ENCODE measurements around the gene ELOVL1. TPM values are rescaled to one million over a fixed set of nuclear protein-coding genes. Genes with fewer than 3 reads are reported as not detected.

ELOVL1 gene
- total and polyA plus RNA-seq, 2 experiments from 2014 or later = 16.7 to 23.3 TPM

DNA sequence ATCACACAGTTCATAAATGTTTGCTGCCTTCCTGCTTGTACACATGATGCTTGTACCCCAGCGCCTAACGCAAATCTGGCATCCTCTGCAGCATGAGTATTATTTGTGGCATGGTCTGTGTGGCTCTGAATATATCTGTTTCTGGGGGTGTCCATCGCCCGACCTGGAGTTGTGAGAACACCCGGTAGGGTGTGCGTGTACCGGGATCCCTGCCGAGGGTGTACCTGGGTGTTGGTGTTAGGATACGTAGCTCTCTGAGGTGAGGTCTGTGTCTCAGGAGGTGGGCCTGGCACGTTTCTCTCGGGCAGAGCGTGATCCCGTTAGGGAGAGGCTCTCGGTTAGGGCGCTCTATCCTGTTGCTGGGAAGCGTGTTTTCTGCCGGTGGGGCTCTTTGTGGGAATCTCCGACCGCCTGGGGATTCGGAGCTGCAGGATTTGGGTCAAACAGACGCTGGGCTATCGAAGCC lies 19.4 kb downstream of the ELOVL1 start (continued):
- TF ChIP-seq, protein P1, sequence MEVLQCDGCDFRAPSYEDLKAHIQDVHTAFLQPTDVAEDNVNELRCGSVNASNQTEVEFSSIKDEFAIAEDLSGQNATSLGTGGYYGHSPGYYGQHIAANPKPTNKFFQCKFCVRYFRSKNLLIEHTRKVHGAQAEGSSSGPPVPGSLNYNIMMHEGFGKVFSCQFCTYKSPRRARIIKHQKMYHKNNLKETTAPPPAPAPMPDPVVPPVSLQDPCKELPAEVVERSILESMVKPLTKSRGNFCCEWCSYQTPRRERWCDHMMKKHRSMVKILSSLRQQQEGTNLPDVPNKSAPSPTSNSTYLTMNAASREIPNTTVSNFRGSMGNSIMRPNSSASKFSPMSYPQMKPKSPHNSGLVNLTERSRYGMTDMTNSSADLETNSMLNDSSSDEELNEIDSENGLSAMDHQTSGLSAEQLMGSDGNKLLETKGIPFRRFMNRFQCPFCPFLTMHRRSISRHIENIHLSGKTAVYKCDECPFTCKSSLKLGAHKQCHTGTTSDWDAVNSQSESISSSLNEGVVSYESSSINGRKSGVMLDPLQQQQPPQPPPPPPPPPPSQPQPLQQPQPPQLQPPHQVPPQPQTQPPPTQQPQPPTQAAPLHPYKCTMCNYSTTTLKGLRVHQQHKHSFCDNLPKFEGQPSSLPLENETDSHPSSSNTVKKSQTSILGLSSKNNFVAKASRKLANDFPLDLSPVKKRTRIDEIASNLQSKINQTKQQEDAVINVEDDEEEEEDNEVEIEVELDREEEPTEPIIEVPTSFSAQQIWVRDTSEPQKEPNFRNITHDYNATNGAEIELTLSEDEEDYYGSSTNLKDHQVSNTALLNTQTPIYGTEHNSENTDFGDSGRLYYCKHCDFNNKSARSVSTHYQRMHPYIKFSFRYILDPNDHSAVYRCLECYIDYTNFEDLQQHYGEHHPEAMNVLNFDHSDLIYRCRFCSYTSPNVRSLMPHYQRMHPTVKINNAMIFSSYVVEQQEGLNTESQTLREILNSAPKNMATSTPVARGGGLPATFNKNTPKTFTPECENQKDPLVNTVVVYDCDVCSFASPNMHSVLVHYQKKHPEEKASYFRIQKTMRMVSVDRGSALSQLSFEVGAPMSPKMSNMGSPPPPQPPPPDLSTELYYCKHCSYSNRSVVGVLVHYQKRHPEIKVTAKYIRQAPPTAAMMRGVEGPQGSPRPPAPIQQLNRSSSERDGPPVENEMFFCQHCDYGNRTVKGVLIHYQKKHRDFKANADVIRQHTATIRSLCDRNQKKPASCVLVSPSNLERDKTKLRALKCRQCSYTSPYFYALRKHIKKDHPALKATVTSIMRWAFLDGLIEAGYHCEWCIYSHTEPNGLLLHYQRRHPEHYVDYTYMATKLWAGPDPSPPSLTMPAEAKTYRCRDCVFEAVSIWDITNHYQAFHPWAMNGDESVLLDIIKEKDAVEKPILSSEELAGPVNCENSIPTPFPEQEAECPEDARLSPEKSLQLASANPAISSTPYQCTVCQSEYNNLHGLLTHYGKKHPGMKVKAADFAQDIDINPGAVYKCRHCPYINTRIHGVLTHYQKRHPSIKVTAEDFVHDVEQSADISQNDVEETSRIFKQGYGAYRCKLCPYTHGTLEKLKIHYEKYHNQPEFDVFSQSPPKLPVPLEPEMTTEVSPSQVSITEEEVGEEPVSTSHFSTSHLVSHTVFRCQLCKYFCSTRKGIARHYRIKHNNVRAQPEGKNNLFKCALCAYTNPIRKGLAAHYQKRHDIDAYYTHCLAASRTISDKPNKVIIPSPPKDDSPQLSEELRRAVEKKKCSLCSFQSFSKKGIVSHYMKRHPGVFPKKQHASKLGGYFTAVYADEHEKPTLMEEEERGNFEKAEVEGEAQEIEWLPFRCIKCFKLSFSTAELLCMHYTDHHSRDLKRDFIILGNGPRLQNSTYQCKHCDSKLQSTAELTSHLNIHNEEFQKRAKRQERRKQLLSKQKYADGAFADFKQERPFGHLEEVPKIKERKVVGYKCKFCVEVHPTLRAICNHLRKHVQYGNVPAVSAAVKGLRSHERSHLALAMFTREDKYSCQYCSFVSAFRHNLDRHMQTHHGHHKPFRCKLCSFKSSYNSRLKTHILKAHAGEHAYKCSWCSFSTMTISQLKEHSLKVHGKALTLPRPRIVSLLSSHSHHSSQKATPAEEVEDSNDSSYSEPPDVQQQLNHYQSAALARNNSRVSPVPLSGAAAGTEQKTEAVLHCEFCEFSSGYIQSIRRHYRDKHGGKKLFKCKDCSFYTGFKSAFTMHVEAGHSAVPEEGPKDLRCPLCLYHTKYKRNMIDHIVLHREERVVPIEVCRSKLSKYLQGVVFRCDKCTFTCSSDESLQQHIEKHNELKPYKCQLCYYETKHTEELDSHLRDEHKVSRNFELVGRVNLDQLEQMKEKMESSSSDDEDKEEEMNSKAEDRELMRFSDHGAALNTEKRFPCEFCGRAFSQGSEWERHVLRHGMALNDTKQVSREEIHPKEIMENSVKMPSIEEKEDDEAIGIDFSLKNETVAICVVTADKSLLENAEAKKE (CRISPR knock-in tag; IDR thresholded peaks at IDR 0.05) = no peak

DNA sequence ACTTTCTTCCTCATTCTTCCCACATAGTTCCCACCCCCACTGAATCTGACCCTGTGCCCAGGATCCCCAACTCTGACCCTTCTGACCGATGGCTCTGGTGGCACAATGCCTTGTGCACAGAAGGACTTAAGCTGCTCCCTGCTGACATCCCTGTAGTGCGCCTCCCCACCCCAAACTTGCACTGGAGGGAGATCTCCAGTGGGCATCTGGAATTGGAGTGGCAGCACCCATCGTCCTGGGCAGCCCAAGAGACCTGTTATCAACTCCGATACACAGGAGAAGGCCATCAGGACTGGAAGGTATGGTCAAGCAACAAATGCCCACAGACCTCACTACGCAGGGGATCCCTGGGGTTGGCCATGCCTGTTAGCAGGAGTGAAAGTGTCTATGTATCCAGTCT lies 21.2 kb downstream of the ELOVL1 start:
- Mint-ChIP-seq H3K4me3 (no peak overlapping the region), H3K4me1 (peaks cover 31% of the 10 kb centered on the region), H3K27ac (no peak overlapping the region), H3K27me3 (ENCODE audit: insufficient read depth, low read depth, poor library complexity) (no peaks in the 10 kb centered on the region), H3K36me3 (ENCODE audit: low read depth) (no peaks in the 10 kb centered on the region), H3K9me3 (no peaks in the 10 kb centered on the region)
- no peak overlapping the region for H3K4me2 ChIP-seq
- peaks cover 13% of the 10 kb centered on the region; the same call in 1 of the 2 replicates for H3F3A ChIP-seq (replicated peaks; ENCODE audit: low read depth)
- H3K27ac ChIP-seq (ENCODE audit: low read depth) = no peak overlapping the region
- peaks cover 18% of the 10 kb centered on the region for H3K27me3 ChIP-seq (ENCODE audit: insufficient read depth)
- peaks cover 20% of the 10 kb centered on the region for H3K4me1 ChIP-seq (ENCODE audit: insufficient read depth)
- H4K20me1 ChIP-seq (replicated peaks; ENCODE audit: insufficient read depth) = no peaks in the 10 kb centered on the region
- no peaks in the 10 kb centered on the region for H3K9me2 ChIP-seq (ENCODE audit: insufficient read depth)
- no peak for ATAC-seq
- no peak for DNase-seq (ENCODE audit: low spot score)
- H3K36me3 ChIP-seq (ENCODE audit: insufficient read depth) = no peaks in the 10 kb centered on the region
- 0 out of 2 replicates have a peak overlapping the region, but pooled peaks have one; percentile 38 for H2AFZ ChIP-seq
- H3K4me3 ChIP-seq = no peak overlapping the region
- H3K79me2 ChIP-seq (replicated peaks; ENCODE audit: insufficient read depth) = no peaks in the 10 kb centered on the region
- TF ChIP-seq, protein P2, sequence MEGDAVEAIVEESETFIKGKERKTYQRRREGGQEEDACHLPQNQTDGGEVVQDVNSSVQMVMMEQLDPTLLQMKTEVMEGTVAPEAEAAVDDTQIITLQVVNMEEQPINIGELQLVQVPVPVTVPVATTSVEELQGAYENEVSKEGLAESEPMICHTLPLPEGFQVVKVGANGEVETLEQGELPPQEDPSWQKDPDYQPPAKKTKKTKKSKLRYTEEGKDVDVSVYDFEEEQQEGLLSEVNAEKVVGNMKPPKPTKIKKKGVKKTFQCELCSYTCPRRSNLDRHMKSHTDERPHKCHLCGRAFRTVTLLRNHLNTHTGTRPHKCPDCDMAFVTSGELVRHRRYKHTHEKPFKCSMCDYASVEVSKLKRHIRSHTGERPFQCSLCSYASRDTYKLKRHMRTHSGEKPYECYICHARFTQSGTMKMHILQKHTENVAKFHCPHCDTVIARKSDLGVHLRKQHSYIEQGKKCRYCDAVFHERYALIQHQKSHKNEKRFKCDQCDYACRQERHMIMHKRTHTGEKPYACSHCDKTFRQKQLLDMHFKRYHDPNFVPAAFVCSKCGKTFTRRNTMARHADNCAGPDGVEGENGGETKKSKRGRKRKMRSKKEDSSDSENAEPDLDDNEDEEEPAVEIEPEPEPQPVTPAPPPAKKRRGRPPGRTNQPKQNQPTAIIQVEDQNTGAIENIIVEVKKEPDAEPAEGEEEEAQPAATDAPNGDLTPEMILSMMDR (conservative IDR thresholded peaks at IDR 0.05; ENCODE audit: low read depth in 2 of 2) = no peak
- TF ChIP-seq EZH2 (IDR thresholded peaks at IDR 0.05; ENCODE audit: low read depth, unreplicated experiment) = no peak
- TF ChIP-seq JUNB (IDR thresholded peaks at IDR 0.05; ENCODE audit: unreplicated experiment) = no peak
- TF ChIP-seq STAT1 (IDR thresholded peaks at IDR 0.05; ENCODE audit: unreplicated experiment) = no peak
- TF ChIP-seq, protein P3, sequence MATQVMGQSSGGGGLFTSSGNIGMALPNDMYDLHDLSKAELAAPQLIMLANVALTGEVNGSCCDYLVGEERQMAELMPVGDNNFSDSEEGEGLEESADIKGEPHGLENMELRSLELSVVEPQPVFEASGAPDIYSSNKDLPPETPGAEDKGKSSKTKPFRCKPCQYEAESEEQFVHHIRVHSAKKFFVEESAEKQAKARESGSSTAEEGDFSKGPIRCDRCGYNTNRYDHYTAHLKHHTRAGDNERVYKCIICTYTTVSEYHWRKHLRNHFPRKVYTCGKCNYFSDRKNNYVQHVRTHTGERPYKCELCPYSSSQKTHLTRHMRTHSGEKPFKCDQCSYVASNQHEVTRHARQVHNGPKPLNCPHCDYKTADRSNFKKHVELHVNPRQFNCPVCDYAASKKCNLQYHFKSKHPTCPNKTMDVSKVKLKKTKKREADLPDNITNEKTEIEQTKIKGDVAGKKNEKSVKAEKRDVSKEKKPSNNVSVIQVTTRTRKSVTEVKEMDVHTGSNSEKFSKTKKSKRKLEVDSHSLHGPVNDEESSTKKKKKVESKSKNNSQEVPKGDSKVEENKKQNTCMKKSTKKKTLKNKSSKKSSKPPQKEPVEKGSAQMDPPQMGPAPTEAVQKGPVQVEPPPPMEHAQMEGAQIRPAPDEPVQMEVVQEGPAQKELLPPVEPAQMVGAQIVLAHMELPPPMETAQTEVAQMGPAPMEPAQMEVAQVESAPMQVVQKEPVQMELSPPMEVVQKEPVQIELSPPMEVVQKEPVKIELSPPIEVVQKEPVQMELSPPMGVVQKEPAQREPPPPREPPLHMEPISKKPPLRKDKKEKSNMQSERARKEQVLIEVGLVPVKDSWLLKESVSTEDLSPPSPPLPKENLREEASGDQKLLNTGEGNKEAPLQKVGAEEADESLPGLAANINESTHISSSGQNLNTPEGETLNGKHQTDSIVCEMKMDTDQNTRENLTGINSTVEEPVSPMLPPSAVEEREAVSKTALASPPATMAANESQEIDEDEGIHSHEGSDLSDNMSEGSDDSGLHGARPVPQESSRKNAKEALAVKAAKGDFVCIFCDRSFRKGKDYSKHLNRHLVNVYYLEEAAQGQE (IDR thresholded peaks at IDR 0.05; ENCODE audit: unreplicated experiment) = no peak
- TF ChIP-seq NANOG (IDR thresholded peaks at IDR 0.05; ENCODE audit: borderline replicate concordance) = no peak
- TF ChIP-seq, protein P4, sequence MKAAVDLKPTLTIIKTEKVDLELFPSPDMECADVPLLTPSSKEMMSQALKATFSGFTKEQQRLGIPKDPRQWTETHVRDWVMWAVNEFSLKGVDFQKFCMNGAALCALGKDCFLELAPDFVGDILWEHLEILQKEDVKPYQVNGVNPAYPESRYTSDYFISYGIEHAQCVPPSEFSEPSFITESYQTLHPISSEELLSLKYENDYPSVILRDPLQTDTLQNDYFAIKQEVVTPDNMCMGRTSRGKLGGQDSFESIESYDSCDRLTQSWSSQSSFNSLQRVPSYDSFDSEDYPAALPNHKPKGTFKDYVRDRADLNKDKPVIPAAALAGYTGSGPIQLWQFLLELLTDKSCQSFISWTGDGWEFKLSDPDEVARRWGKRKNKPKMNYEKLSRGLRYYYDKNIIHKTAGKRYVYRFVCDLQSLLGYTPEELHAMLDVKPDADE (IDR thresholded peaks at IDR 0.05) = no peak
- no peak for TF ChIP-seq EZH2phosphoT487 (IDR thresholded peaks at IDR 0.05; ENCODE audit: unreplicated experiment)
- no peak for TF ChIP-seq POLR2AphosphoS5 (IDR thresholded peaks at IDR 0.05; ENCODE audit: low read depth)
- TF ChIP-seq CREB1 (CRISPR knock-in tag; IDR thresholded peaks at IDR 0.05; ENCODE audit: low read depth) = no peak

Data from GM23338 (cell line).